Measurements from ENCODE around the gene RTTN.

Gene RTTN

DNA sequence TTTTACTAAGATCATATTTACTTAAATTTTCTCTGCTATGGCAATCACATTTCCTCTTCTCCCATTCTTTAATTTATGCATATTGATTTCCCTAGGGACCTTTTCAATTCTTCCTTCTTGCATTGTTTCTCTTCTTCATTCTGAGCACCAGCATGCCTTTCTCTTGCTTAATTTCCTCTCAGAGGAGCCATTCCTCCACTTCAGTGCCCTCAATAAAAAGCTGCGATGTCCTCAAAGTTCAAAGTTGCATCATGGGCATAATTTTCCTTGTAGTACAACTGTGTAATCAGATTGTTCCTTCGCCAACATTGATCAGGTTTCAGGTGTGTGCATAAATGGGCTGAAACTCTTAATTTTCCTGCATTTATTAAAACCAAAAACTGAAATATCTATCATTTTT, 236.0 kb downstream of the RTTN start:
- TF ChIP-seq, protein P1, sequence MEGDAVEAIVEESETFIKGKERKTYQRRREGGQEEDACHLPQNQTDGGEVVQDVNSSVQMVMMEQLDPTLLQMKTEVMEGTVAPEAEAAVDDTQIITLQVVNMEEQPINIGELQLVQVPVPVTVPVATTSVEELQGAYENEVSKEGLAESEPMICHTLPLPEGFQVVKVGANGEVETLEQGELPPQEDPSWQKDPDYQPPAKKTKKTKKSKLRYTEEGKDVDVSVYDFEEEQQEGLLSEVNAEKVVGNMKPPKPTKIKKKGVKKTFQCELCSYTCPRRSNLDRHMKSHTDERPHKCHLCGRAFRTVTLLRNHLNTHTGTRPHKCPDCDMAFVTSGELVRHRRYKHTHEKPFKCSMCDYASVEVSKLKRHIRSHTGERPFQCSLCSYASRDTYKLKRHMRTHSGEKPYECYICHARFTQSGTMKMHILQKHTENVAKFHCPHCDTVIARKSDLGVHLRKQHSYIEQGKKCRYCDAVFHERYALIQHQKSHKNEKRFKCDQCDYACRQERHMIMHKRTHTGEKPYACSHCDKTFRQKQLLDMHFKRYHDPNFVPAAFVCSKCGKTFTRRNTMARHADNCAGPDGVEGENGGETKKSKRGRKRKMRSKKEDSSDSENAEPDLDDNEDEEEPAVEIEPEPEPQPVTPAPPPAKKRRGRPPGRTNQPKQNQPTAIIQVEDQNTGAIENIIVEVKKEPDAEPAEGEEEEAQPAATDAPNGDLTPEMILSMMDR (IDR thresholded peaks at IDR 0.05; ENCODE audit: control insufficient read depth, insufficient read depth, low read depth, low read length, missing control alignments): no peak

DNA sequence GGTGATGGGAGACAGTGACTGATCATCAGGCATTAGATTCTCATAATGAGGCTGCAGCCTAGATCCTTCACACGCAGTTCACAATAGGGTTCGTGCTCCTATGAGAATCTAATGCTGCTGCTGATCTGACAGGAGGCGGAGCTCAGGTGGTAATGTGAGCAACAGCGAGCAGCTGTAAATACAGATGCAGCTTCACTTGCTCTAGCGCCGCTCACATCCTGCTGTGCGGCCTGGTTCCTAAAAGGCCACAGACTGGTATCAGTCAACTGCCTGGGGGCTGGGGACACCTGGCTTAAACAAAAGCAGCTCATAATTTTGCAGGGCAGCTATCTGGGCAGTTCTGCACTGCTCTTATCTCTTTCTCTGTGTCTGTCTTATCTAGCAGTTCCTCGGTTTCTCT, 237.4 kb downstream of the RTTN start:
- TF ChIP-seq, protein P1 (IDR thresholded peaks at IDR 0.05; ENCODE audit: control insufficient read depth, insufficient read depth, low read depth, low read length, missing control alignments): no peak
- H3K4me3 ChIP-seq (ENCODE audit: control insufficient read depth, low read depth, low read length): no peak overlapping the region
- DNase-seq (ENCODE audit: low read depth): no peak

More for the DNA sequence above, 236.0 kb downstream of the RTTN start:
- DNase-seq (ENCODE audit: low read depth): no peak
- H3K4me3 ChIP-seq (ENCODE audit: control insufficient read depth, low read depth, low read length): no peak overlapping the region

DNA sequence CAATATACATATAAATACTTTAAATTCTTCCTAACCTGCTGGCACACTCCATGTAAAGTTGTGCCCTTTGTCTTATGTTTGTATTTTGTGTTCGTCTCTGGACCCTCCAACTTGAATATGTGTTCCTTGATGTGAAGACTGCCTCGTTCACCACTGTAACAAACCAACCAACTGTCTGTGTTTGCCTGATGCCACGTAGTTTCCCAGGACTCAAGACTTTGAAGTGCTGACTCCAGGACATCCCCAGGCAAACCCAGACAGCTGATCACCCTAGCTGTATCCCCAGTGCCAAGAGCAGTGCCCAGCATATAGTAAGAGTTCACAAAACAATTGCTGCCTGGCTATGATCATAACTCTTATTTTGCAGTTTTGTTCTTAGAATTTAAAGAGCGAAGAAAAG, 242.3 kb downstream of the RTTN start:
- no peak overlapping the region for H3K4me3 ChIP-seq (ENCODE audit: control insufficient read depth, low read depth, low read length)
- DNase-seq (ENCODE audit: low read depth): no peak
- TF ChIP-seq, protein P1 (IDR thresholded peaks at IDR 0.05; ENCODE audit: control insufficient read depth, insufficient read depth, low read depth, low read length, missing control alignments): no peak

DNA sequence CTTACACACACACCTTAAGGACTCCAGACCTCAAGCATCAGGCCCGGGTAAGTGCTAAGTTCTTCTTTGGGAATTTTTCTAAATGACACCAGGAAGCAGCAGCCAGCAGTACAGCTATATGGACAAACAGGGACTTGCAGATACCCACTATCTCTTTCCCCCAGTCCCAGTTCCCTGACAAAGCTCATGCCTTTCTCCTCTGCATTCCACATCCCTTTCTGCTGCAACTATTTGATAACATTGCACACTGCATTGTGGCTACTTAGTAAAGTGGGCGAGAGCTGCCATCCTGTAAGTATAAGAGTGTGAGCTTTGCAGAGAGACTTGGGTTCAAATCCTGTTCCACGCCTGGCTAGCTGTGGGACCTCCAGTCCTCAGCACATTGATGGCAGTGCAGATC, 243.8 kb downstream of the RTTN start:
- no peak overlapping the region for H3K4me3 ChIP-seq (ENCODE audit: control insufficient read depth, low read depth, low read length)
- TF ChIP-seq, protein P1 (IDR thresholded peaks at IDR 0.05; ENCODE audit: control insufficient read depth, insufficient read depth, low read depth, low read length, missing control alignments): no peak
- DNase-seq (ENCODE audit: low read depth): no peak

DNA sequence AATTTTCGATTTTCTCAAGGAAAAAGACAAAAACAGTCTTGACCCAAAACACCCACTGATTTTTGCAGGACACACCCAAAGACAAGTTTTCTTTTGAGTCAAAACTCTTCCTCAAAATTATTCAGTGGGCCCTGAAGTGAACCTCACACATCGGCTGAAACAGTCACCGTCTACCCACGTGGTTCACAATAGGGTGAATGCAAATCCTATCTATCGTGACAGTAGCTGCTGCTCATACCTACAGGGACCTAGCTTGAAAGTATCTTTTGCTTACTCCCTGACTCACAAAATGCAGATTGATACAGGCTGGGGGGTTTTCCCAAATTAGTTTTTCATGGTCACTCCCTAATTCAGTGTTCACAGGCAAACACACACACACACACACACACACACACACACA, 247.1 kb downstream of the RTTN start:
- H3K4me3 ChIP-seq (ENCODE audit: control insufficient read depth, low read depth, low read length): no peak overlapping the region
- TF ChIP-seq, protein P1 (IDR thresholded peaks at IDR 0.05; ENCODE audit: control insufficient read depth, insufficient read depth, low read depth, low read length, missing control alignments): no peak

DNA sequence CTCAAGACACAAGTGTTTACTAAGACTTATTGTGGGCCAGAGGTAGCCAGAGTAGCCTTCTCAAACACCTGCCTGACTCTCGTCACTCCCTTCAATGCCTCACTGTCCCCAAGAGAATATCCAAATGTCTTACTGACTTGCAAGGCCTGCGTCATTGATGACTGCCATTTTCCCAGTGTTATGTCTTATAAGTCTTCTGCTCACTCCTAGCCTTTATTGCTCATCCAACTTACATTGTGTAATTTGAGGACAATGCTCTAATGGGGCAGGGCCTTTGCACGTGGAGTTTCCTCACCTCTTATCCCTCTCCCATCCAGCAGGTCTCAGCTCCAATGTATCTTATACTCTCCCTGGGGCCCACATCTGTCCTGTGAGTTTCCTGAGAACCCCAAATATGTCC, 247.7 kb downstream of the RTTN start:
- no peak for DNase-seq (ENCODE audit: low read depth)
- no peak overlapping the region for H3K4me3 ChIP-seq (ENCODE audit: control insufficient read depth, low read depth, low read length)
- TF ChIP-seq, protein P1 (IDR thresholded peaks at IDR 0.05; ENCODE audit: control insufficient read depth, insufficient read depth, low read depth, low read length, missing control alignments): no peak

More for the DNA sequence above, 247.1 kb downstream of the RTTN start:
- no peak for DNase-seq (ENCODE audit: low read depth)
